Heart left ventricle (tissue), 13 donors: ENCODE data around the gene GLRA2.

Experiments
- POLR2A ChIP-seq, 2 donors: fragments of 450-650 bp; IDR thresholded peaks; one replicate each; pipeline ENCODE4 v1.6.1; 2017; ENCODE audit warnings: antibody characterized with exemption in 2 of 2, mild to moderate bottlenecking in 2 of 2, moderate library complexity in 2 of 2
- TF ChIP-seq, protein P1 (sequence below), 12 donors: fragments of 200-600 bp; sonication (generic) in 4 of 12; IDR thresholded peaks; one replicate each; pipeline versions ENCODE4 v1.5.0 to v1.8.0; 2018 to 2022; ENCODE audit warnings: antibody characterized with exemption in 12 of 12, mild to moderate bottlenecking in 5 of 12
- donor health status: ischemic (EF 13 %, LVEDD 7.1; RV severe dilation, severe dysfunction).
- donor health status: DM: no; HTN: yes; CAD: no.
- donor health status: DM: no; HTN: no; CAD: no.
- donor health status: ischemic (EF 25% LVEDD 6.9; RV normal size, moderate dysfunction).
- donor health status: ischemic (EF 25% LVEDD 5.7; RV mildly dilated, moderate dysfunction).
- donor health status: ischemic (EF 35%, LVEDD 5.7; RV mildly dilated, moderate dysfunction).
- donor health status: nonischemic (EF 11% LVEDD 7.7; RV severe dilation, severe dysfunction).
- donor health status: DM: yes; HTN: yes; CAD: no.
- donor health status: PGD.
- donor health status: ischemic (EF 29% LVEDD 5.4; RV normal size, mild dysfunction).
- donor health status: nonischemic (EF 23%, LVEDD 6.1; RV moderate dilation, normal function).

DNA sequence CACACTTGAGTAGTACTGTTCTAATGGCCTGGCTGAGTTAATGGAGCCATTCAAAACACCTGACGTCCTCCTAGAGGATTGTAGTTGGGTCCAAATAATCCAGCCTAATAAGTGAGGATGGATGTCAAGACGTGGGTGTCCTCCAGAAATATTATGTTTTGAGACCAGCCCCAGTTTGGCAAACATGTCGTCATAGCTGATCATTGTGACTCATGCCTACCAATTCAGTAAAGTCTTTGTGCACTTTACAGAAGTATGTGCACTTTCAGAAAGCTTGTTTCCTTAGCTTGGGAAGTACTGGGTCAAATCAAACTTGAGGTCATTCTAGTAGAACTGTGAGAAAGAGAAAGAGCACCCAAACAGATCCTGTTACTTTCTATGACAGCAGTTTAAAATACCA is 37.6 kb upstream of the GLRA2 start:
- TF ChIP-seq, protein P1, sequence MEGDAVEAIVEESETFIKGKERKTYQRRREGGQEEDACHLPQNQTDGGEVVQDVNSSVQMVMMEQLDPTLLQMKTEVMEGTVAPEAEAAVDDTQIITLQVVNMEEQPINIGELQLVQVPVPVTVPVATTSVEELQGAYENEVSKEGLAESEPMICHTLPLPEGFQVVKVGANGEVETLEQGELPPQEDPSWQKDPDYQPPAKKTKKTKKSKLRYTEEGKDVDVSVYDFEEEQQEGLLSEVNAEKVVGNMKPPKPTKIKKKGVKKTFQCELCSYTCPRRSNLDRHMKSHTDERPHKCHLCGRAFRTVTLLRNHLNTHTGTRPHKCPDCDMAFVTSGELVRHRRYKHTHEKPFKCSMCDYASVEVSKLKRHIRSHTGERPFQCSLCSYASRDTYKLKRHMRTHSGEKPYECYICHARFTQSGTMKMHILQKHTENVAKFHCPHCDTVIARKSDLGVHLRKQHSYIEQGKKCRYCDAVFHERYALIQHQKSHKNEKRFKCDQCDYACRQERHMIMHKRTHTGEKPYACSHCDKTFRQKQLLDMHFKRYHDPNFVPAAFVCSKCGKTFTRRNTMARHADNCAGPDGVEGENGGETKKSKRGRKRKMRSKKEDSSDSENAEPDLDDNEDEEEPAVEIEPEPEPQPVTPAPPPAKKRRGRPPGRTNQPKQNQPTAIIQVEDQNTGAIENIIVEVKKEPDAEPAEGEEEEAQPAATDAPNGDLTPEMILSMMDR (IDR thresholded peaks at IDR 0.05), result no peak
- TF ChIP-seq POLR2A (IDR thresholded peaks at IDR 0.05), result no peak
